ENCODE measurements around the gene CNKSR3.

DNA sequence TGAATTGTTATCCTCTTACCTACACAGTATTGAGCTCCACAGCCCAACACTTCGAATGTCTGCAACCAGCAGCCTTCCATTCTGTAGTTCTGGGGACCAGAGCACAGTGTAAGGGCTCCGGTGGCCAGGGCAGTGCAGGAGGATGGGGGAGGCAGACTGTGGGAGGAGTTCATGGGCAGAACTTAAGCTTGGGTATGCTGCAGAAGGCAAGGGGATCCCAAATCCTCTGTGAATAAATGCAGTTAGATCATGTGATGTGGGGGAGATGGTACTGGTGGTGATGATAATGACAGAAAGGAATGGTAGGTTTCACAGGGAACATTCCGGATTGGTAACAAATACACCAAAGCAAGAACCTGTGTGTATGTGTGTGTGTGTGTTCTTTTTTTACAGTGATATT lies 26.5 kb upstream of the CNKSR3 start:
- TF ChIP-seq, protein P1, sequence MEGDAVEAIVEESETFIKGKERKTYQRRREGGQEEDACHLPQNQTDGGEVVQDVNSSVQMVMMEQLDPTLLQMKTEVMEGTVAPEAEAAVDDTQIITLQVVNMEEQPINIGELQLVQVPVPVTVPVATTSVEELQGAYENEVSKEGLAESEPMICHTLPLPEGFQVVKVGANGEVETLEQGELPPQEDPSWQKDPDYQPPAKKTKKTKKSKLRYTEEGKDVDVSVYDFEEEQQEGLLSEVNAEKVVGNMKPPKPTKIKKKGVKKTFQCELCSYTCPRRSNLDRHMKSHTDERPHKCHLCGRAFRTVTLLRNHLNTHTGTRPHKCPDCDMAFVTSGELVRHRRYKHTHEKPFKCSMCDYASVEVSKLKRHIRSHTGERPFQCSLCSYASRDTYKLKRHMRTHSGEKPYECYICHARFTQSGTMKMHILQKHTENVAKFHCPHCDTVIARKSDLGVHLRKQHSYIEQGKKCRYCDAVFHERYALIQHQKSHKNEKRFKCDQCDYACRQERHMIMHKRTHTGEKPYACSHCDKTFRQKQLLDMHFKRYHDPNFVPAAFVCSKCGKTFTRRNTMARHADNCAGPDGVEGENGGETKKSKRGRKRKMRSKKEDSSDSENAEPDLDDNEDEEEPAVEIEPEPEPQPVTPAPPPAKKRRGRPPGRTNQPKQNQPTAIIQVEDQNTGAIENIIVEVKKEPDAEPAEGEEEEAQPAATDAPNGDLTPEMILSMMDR (IDR thresholded peaks at IDR 0.05; ENCODE audit: poor library complexity, severe bottlenecking), result no peak
- TF ChIP-seq POLR2AphosphoS5 (IDR thresholded peaks at IDR 0.05) (no peak), EZH2 (IDR thresholded peaks at IDR 0.05; ENCODE audit: borderline replicate concordance, insufficient read depth, low read length, poor library complexity, severe bottlenecking) (no peak), EP300 (conservative IDR thresholded peaks at IDR 0.05; ENCODE audit: poor library complexity, severe bottlenecking) (no peak), SMC3 (conservative IDR thresholded peaks at IDR 0.05; ENCODE audit: poor library complexity) (no peak), TAF1 (IDR thresholded peaks at IDR 0.05; ENCODE audit: low read depth) (no peak)

All from neural cell (in vitro differentiated cells).